Measurements from ENCODE around the gene MAD2L2.

Gene MAD2L2

DNA sequence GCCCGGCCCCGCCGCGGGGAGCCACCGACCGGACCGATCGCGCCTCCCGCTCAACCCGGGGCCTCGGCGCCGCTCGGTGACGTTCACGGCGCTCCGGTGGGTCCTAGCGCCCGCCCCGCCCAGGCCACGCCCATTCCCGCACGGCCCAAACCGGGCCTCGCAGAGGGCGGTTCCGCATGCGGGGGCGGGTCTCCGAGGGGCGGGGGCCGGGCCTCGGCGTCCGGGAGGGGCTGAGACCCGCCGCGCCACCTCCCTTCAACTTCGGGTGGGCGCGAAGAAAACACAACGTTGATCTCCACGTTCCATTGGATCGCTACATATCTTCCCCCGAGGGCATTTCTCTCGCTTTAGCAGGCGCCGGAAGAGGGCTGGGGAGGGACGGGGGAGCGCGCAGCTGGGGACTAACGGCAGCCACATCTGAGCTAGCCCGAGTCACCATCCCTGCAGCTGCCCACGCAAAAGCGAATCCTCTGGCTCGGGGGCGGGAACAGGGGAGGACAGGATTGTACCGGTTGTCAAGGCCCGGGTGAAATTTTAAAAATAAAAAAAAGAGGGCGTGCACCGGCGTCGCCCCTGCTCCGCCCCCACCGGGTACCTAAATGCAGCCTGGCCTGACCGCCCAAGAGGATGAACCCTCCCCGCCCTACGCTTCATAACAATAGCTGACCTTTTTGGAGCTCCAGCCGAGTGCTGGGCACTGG is at the start of gene MAD2L2:
MAD2L2 (minus strand) TSS at position 78 of the 701 bp plus-strand sequence. CDS start 547 bp downstream, outside the sequence.
- FAIRE-seq, result no peak

DNA sequence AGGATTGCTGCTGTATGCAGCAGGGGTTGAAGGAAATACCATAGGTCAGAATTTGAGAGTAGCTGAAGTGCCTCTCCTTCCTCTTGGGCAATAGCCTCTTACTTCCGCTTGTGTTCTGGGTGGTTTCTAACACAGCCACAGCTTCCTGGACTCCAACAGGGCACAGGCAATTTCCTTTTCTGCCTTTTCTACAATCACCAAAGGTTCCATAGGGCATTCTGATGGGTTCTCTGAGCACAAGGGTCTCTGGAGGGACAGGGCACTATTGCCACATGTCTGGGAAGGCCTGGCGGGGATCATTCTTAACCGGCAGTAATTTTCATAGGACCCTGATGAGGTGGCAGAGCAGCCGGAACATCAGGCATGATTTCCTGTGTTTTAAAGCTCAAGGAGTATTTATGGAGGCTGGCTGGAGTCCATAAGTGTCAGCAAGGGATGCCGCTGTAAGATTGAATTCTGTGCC is 49.5 kb upstream of the MAD2L2 start:
- FAIRE-seq, result no peak

DNA sequence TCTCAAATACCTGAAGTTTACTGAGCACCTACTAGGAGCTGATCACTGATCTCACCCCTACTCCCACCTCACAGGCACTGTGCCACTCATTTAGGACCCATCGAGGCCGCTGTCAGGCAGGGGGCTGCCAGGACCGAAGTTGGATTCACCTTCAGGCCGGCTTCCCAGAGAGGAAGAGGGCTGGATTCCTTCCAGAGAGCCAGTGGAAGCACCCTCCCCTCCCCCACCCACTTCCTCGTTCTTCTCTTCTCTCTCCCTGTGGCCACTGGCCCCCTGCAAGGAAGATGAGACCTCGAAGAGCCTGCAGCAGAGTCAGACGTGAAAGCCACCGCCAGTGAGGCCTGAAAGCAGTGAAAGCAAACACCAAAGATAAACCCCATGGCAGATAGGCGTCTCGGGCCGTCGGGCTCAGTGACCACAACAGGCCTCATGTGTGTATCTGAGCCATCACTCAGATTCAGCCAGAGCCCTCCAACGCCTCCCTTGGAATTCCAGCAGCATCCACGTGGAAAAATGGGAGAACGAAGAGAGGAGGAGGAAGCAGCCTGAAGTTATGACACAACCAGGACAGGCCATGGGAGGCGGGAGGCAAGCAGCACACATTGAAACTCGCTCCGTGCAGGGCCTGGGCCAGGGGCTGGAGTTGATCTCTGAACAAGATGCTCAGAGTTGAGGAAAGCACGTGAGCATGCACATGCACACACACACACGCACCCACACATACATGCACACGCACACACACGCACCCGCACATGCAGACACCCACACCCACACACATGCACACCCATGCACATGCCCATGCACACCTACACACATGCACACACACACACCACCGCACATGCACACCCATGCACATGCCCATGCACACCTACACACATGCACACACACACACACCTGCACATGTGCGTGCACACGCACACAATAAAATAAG is 48.8 kb upstream of the MAD2L2 start:
- no peak for FAIRE-seq

DNA sequence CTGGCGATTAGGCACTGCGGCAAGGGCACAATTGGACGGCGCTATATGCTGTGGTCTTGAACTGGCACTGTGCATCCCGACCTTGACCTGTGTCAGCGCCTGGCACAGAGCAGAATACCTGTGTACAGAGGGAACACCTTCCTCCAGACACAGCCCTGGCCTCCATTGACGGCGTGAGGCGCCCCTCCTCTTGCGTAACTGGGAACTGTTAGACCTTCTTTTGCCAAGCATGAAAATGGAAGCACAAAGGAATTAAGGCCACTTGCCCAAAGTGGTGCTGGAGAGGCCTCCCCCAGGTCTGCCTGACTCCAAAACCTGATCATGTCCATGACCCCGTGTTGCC is 48.2 kb upstream of the MAD2L2 start:
- no peak for FAIRE-seq

DNA sequence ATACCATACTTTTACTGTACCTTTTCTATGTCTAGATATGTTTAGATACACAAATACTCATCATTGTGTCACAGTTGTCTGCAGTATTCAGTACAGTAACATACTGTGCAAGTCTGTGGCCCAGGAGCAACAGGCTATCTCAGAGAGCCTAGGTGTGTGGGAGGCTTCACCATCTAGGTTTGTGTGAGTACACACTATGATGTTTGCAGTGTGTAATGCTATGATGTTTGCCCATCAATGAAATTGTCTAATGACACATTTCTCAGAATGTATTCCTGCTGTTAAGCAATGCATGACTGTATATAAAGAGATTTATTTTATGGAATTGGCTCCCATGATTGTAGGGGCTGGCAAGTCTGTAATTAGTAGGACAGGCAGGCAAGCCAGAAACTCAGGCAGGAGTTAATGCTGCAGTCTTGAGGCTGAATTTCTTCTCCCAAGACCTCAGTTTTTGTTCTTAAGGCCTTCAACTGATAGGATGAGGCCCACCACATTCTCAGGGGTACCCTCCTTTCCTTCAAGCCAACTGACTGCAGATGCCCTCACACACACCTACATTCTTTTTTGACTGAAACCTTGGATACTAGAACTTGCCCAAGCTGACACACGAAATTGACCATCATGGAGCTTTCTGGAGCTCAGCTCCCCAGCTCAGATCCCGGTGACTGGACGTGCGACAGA is 47.3 kb upstream of the MAD2L2 start:
- FAIRE-seq, result no peak

DNA sequence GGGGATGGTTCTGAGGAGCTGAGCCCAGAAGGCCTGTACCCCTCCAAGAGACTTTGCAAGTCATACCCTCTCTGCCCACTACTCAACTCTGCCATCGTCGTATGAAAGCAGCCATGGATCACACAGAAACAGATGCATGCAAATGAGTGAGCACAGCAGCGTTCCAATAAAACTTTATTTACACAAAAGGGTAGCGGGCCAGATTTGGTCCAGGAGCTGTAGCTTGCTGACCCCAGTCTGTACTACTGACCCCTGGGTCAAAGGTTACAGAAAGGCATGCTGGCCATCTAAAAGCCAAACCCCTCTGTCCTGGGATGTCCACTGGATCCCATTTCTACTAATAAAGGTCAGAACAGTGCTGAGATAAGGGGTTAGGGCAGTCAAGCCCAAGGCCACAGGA is 46.2 kb upstream of the MAD2L2 start:
- no peak for FAIRE-seq

DNA sequence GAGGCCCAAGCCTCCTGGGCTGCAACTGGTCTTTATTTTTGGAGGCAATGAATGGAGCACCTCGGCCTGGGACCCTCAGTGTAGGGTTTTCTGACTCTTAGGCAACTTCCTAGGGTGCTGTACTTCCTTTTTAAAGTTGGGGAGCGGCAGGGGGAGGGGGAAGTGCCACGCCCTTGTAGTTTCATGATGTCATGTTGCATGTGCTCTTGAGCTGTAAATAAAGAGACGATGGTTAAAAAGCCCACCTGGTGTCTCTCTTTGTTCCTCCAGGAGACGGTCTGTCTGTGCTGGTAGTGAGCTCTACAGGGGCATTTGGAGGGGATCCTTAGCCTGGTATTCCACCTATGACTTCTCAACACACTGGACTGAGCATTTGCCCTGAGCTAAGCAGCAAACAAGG is 44.7 kb upstream of the MAD2L2 start:
- FAIRE-seq, result no peak

DNA sequence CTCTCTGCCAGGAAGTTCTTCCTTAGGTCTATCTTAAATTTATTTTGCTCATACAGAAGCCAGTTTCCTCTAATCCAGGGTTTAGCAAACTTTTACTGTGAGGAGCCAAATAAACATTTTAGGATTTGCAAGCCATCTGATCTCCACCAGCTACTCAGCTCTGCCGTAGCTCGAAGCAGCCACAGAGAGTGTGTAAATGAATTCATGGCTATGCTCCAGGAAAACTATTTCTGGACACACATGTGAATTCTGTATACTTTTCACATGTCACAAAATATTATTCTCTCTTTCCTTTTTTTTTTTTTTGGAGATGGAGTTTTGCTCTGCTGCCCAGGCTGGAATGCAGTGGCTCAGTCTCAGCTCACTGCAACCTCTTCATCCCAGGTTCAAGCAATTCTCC is 41.6 kb upstream of the MAD2L2 start:
- no peak for FAIRE-seq

DNA sequence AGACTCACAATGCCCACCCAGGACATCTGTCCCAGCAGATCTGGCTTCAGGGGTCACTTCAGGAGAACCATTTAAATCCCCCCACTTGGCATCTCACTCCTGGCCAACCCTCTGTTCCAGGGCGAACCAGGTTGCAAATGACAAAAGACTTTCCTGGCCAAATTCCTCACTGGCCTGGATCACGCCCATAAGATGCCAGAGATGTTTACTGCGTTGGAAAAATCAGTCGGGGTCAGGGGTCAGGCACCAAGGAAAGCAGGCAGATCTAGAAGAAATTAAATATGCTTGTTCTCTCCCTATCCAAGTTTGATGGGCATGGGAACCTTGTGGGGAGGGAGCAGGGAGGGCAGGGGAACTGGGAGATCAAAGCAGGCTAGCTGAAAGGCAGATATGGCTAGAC is 40.4 kb upstream of the MAD2L2 start:
- no peak for FAIRE-seq

DNA sequence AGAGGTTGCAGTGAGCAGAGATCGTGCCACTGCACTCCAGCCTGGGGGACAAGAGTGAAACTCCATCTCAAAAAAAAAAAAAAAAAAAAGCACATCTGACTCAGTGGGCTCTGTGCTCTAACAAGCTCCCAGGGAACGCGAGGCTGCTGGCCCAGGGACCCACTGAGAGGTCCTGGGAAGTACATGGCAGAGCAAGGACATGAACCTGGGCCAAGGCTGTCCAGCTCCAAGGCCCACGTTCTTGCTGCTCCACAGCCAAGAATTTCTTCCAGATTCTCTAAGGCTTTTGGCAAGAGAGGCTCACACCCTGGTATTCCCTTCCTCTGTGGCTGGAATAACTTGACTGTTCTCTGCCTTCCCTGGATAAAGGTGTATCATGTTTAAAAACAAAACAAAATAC is 39.6 kb upstream of the MAD2L2 start:
- no peak for FAIRE-seq

DNA sequence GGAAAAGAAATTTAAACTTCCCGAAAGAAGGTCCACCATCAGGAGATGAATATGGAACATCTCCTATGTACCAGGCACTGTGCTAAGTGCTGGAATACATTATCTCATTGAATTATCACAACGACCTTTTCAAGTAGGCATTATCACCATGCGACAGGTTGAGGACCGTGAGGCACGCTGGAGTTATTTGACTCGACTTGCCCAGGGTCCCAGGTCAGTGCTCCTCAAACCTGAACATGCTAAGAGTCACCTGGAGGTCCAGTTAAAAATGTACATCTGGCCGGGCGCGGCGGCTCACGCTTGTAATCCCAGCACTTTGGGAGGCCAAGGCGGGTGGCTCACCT is 39.1 kb upstream of the MAD2L2 start:
- no peak for FAIRE-seq

DNA sequence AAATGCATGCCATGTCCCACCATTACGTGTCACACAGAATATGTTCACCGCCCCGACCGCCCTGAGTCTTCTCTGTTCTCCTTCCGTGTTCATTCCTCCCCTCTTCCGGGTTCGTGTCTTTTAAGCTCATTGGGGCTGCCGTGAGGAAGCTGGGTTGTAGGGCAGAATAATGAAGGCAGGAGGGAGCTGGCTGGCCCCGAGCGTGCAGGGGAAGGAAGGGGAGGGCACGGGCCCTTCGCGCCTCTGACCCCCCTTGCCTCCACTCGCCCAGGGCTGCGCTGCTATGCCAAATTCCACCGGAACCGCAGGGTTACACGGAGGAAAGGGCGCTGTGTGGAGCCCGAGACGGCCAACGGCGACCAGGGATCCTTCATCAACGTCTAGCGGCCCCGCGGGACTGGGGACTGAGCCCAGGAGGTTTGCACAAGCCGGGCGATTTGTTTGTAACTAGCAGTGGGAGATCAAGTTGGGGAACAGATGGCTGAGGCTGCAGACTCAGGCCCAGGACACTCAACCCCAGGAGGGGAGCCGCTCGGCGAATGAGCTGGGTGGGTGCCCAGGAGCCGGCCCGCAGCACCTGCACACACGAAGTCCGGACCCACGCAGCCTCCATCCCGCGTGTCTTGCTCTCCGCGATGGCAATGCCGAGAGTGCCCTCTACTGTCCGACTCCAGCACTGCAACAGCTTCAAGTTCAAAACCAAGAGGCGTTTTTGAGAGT is 38.5 kb upstream of the MAD2L2 start:
- peak; percentile 65 for FAIRE-seq

DNA sequence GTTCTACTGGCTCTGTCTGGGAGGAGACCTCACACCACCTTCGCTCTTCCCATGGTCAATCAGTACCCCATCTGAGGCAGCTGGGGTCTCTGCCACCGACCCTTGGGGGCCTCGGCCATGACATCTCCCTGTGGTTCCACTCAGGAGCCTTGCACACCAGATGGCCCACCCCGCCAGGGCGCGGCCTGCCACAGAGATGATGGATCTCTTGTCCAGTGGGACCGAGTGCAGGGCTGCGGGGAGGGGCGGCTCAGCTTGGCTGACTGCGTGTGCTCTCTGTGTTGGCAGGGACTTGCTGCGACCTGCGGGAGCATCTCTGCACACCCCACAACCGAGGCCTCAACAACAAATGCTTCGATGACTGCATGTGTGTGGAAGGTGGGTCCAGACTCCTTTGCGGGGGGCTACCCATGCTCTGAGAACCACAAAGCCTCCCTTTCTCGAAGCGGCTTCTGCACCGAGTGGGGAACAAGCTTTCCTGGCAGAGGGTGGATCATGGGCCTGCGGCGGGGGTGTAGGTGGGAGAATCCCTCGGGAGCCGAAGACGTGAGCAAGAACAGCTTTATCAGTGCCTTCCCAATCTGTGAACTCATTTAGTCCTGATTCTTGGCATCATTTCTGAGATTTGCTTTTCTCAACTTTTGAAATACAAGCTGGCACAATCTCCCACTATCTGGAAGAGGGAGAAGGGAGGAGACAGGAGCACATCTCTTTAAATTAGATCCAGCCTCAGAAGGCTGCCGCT is 34.1 kb upstream of the MAD2L2 start:
- FAIRE-seq, result no peak

DNA sequence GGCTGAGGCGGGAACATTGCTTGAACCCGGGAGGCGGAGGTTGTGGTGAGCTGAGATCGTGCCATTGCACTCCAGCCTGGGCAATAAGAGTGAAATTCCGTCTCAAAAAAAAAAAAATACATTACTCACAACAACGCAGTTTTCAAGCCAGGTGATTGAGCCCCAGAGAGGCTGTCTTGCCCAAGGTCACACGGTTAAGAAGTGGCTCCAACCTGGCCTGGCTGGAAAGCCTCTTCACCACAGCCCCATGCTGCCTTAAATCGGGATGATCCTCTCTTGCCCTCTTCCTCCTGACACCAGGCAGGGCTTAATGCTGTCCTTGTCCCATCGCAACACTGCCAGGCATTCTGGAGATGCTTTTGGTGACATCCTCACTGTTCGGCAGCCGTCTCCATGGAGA is 32.1 kb upstream of the MAD2L2 start:
- no peak for FAIRE-seq

DNA sequence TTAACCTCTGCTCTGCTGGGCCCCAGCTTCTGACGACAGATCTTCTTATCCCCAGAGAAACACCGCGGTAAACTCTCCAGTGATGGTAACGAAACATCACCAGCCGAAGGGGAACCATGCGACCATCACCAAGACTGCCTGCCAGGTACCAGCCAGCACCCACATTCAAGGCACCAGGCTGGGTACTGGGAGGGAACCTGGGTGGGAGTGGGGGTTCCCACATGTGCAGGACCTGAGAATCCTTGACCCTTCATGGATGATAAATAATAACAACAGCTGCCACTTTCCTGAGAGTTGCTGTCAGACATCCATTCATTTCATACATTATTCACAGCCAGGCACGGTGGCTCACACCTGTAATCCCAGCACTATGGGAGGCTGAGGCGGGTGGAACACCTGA is 31.3 kb upstream of the MAD2L2 start:
- no peak for FAIRE-seq

DNA sequence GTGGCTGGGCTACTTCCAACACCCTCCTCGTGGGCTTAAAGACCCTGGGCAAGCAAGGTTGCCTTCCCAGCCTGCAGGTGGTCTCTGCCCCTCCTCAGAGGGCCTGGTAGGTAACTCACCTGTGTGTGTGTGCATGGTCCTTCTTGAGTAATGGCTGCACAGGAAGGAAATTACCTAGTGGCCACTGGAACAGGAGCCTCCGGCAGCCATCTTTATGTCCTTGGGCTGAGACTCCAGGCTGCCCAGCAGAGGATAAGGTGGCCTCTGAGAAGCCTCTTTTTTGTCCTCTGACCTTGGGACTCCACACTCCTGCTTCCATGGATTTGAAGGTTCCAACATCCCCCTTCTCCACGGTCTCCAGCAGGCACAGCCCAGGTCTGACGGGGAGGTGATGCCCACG is 30.5 kb upstream of the MAD2L2 start:
- FAIRE-seq, result no peak

DNA sequence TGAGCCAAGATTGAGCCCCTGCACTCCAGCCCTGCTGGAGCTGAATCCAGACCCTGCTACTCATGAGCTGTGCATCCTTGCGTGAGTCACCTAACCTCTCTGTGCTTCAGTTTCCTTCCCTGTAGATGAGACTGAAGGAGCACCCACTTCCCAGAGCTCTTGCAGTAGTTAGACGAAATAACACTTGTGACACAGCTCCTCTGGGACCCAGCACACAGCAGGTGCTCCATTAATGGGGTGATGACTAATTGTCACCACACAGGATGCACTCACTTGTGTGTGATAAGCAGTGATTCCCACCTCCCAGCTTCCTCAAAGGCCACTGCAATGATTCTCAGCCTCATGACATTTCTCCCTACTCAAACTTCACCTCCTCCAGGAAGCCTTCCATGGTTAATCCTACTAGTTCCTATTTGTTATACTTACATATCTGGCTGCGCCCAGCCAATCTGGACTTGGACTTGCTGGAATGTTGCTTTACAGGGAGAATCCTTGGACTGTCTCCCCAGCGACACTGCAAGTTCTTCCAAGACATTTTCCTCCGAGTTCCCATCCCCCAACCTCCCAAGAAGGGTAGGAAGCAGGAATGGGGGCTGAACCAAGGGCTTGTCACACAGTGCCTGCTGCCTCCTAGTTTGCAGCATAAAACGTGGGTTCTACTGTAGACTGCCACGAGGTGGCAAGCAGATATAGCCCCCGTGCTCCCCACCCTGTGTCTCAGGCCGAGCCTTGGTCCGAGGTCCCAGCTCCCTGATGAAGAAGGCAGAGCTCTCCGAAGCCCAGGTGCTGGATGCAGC is 27.8 kb upstream of the MAD2L2 start:
- FAIRE-seq, result no peak

DNA sequence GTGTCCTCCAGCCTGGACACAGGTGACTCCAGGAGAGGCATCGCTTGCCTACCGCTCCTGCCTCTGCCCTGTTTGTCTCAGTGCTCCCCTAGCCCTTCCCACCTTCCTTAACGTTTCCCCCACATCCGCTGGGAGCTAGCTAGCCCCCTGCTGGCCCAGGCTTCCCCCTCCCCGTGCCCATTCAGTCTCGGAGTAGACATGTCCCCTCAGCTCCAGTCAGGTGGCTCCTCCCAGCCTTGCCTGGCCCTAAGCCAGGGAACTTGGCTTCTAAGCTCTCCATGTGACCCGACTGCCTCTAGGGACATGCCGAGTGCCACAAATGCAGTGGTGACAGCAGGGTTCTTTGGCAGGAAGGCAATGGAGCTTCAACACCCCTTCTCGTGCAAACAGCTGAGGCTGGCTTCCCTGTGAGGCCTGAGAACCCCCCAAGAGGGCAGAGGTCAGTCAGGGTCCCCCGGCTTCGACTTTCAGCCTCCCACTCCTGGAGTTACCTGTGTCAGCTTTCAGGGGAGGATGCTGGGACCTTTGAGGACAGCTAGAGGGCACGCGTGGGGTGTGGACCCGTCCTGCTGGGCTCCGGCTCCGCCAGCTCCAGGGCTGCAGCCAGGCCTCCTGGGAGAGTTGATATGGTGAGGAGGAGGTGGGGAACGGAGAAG is 26.8 kb upstream of the MAD2L2 start:
- no peak for FAIRE-seq

DNA sequence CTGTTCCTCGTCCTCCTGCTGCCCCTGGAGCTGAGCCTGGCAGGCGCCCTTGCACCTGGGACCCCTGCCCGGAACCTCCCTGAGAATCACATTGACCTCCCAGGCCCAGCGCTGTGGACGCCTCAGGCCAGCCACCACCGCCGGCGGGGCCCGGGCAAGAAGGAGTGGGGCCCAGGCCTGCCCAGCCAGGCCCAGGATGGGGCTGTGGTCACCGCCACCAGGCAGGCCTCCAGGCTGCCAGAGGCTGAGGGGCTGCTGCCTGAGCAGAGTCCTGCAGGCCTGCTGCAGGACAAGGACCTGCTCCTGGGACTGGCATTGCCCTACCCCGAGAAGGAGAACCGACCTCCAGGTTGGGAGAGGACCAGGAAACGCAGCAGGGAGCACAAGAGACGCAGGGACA is 25.3 kb upstream of the MAD2L2 start:
- no peak for FAIRE-seq

DNA sequence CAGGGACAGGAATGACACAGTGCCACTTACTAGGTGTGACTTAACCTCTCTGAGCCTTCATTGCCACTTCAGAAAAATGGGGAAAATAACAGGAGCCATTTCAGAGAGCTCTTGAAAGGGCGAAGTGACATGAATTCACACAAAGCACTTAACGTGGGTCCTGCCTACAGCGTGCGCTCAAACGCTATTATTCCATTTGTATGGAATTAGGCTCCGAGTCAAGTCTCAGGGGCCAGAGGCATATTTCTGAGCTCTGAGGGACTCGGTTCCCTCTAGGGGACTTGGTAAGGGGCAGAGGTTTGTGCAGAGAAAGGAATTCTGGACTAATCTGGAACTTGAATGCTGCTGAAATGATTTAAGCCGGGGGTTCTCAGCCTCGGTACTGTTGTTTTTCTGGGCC is 24.6 kb upstream of the MAD2L2 start:
- no peak for FAIRE-seq
